LNCAP (cell line): ENCODE data around the gene IL12RB1.

Experiments used
- CTCF ChIP-seq: fragments of 450-650 bp; IDR thresholded peaks from 2 replicates; pipeline ENCODE4 v1.5.1; 2017; ENCODE audit warnings: mild to moderate bottlenecking

Gene IL12RB1

GRCh38 chr19:18027151-18027550, 59.6 kb downstream of the IL12RB1 start:
- TF ChIP-seq CTCF = no peak

GRCh38 chr19:18023622-18024251, 63.0 kb downstream of the IL12RB1 start:
- no peak for TF ChIP-seq CTCF

GRCh38 chr19:18021121-18021755, 65.5 kb downstream of the IL12RB1 start:
- no peak for TF ChIP-seq CTCF

GRCh38 chr19:18020212-18021085, 66.3 kb downstream of the IL12RB1 start:
- TF ChIP-seq CTCF = no peak

GRCh38 chr19:18017275-18018083, 69.3 kb downstream of the IL12RB1 start:
- TF ChIP-seq CTCF = no peak

GRCh38 chr19:18016209-18016910, 70.4 kb downstream of the IL12RB1 start:
- TF ChIP-seq CTCF = no peak
